Measurements from ENCODE around the gene AHCYL2.
A peak's percentile ranks its signal among the peaks of the same experiment; 100 is the strongest.

Gene AHCYL2

DNA sequence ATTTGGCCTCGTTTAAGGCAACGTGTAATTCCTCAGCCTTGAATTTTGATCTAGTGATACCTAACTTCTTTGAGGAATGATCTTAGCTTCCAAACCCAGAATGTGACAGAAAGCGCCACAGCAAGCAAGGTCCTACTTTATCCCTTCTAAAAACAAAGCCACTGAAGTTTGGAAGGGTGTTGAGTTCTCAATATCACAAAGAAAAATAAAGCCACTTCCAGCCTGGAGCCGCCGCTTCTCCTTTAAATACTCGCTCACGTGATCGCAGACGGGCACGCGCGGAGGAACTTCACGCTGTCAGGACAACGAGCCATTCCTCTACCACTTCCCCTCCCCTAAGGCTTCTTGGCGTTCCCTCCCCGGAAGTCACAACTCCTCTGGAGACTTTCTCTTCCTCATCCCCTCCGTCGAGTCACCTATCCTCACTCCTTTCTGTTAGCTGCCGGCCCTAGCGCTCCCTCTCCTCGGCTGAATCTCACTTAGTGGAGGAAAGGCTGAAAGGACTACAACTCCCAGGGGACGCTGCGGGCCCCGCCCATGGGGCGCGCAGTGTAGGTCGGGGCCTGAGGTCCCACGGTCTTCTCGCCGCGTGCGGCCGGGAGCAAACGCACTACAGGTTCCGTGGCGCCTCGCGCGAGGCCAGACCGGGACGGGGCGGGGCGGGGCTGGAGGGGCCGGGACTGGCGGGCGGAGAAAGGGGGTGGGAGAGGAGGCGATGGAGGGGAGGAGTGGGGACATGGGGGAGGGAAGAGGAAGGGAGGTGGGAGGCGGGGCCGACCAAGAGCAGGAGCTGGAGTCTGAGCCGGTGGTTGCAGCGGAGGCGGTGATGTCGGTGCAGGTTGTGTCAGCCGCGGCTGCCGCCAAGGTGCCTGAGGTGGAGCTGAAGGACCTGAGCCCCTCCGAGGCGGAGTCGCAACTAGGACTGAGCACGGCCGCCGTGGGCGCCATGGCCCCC, at the start of gene AHCYL2:
Gene AHCYL2 (plus strand): TSS at position 780 of the 955 bp plus-strand sequence.
- DNase-seq (ENCODE audit: low read depth in 2 of 2): peak; percentile 95

DNA sequence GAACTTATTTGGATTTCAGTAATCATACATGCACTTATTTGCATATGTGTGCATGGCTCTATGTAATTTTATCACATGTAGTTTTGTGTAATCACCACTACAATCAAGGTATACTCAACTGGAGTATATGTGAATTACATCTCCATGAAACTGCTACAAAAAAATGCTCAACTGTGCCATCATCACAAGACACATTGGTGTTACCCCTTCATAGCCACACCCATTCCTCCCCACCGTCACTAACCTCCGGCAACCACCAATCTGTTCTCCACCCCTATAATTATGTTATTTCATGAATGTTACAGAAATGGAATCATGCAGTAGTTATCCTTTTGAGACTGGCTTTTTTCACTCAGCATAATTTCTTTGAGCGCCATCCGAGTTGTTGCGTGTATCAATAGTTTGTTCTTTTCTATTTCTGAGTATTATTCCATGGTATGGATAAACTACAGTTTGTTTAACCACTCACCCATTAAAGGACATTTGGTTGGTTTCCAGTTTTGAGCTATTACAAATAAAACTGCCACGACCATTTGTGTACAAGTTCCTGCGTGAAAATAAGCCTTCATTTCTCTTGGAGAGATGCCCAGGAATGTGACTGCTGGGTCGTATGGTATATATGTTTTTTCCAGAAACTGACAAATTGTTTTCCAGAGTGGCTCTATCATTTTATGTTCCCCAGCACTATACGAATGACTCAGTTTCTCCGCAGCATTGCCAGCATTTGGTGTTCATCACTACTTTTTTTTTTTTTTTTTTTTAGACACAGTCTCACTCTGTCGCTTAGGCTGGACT, 47.7 kb upstream of the AHCYL2 start:
- no peak for DNase-seq (ENCODE audit: low read depth in 2 of 2)

DNA sequence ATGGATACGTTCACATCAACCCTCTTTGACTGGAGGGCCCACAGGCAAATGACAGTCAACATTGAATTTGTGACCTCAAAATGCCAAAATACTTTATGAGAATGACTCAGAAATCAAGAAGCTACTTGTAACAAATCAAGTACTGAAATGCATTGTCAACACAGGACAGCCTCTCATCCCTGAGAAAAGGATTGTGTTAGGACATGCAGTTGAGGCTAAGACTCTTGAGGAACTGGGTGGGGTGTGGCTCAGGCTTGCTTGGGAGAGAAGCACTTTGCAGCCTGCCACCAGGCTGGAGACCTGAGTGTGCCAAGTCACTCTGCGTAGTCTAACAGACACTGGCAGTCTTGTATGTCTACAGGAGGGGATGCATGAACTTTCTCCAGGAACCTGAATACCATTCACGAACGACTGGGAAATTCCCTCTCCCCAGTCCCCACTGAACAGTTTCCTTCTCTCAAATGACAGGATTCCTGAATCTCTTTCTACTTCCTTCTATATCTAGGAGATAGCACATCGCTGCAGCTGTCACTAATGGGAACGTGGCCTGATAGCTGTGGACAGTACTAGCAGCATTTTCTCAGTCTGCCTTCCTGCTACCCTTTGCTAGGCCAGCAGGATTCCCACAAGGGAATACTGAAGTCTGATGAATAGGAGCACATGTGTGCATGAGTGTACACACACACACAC, 39.7 kb upstream of the AHCYL2 start:
- DNase-seq (ENCODE audit: low read depth in 2 of 2): no peak

DNA sequence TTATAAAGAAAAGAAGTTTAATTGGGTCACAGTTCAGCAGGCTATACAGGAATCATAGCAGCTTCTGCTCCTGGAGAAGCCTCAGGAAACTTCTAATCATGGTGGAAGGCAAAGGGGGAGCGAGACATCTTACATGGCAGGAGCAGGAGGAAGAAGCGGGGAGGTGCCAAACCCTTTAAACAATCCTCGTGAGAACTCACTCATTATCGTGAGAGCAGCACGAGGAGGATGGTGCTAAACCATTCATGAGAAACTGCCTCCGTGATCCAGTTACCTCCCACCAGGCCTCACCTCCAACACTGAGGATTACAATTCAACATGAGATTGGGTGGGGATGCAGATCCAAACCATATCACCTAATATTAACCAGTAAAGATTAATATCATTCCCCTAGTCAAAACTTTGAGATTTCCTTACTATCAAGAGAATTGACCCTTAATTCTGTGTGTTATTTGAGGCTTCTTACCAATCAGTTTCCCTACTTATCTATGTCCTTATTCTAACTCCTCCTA, 38.0 kb upstream of the AHCYL2 start:
- DNase-seq (ENCODE audit: low read depth in 2 of 2): no peak

DNA sequence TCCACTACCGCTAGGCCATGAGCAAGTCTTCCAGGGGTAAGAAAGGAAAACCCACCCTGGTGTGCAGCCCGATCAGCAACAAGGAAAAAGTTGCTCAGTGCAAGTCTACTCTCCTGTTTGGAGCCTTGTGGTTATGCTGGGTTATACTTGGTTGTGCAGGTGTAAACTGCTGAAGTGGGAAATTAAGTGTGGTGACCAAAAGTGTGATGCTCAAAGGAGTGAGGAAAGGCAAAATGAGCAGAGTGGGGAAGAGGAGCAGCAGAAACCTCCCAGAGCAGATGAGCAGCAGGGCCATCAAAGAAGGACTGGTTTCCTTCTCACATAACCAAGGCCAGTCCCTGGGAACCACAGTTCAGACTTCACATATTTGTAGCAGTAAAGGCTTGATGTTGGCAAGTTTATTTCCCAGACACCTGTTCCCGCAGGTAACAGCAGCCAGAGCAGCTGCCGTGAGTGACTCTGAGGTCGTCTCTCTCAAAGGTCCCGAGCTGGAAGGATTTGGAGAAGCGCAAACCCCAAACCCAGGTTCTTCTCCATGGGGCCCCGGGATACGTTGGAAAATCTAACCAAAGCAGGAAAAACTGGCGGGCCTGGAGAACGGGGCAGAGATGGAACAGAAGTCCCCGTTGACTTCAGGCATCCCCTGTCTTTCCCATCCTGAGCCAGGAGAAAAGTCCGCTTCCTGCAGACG, 37.0 kb upstream of the AHCYL2 start:
- no peak for DNase-seq (ENCODE audit: low read depth in 2 of 2)

DNA sequence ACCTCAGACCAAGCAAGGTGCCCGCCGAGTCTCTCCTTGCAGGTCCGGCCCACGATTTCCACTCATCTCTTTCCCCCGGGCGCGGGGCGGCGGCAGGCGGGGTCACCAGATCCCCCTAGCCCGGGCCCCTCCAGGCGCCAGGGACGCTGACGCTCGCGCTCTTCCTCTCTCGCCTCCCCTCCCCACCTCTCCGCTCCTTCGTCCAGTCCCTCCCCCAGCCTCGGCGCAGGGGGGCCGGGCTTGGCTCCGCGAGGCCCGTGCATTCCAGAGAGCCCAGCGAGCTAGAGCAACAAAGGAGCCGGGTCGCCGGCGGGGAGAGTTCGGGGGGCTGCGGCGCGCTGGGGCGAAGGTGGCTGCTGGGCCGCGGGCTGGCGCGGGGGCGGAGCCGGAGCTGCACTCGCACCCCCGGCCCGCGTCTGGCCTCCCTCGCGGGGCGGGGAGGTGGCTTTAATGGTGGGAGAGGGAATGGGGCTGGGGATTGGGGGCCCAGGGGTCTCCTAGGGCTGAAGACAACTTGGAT, 36.4 kb upstream of the AHCYL2 start, which contains the start of gene SMO:
Gene SMO (plus strand): TSS at position 262 of the 520 bp plus-strand sequence. CDS start 519 bp downstream, outside the sequence.
- DNase-seq (ENCODE audit: low read depth in 2 of 2): no peak

DNA sequence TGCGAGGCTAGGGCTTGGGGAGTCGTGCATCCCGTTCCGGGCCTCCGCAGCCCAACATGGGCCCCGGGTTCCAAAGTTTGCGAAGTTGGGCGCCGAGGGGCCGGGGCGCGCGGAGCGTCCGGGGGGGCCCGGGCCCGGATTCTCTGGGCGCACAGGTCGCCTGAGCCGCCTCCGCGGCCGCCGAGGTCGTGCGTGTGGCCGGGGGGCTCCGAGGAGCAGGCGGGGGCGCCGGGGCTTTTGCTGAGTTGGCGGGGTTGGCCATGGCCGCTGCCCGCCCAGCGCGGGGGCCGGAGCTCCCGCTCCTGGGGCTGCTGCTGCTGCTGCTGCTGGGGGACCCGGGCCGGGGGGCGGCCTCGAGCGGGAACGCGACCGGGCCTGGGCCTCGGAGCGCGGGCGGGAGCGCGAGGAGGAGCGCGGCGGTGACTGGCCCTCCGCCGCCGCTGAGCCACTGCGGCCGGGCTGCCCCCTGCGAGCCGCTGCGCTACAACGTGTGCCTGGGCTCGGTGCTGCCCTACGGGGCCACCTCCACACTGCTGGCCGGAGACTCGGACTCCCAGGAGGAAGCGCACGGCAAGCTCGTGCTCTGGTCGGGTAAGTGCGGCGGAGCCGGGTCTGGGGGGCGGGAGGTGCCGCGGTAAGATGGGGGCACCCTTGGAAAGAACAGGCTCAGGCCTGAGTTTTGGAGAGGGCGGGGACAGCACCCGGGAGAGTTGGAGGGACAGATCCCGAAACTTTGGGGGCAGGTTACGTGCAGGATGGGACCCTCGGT, 35.8 kb upstream of the AHCYL2 start:
- no peak for DNase-seq (ENCODE audit: low read depth in 2 of 2)

DNA sequence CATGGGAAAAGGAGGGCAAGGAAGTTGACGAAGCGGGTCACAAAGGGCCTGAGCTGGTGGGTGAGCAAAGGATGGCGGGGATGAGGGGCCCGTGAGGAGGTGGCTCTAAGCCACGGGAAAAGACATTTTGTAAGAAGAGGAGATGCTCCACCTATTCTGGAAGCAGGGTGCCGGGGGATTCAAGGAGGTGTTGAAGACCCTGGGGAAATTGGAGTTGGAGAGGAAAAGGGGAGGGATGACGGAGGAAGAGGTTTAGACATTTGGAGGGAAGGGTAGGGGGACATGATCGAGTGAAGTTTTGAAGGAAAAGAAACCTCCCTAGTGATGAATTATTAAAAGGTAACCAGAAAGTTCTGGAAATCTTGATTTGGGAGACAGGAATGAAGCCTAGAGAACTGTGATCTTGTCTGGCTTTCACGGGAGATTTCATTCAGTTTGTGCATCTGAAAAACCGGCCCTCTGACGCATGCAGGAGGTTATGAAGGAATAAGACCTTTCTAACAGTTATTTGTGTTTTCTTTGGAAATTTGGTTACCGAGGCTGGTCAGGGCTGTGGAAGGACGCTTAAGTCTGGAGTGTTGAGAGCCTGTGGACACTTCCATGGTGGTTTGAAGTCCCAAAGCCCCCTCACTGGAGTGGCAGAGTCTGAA, 35.0 kb upstream of the AHCYL2 start:
- DNase-seq (ENCODE audit: low read depth in 2 of 2): no peak

DNA sequence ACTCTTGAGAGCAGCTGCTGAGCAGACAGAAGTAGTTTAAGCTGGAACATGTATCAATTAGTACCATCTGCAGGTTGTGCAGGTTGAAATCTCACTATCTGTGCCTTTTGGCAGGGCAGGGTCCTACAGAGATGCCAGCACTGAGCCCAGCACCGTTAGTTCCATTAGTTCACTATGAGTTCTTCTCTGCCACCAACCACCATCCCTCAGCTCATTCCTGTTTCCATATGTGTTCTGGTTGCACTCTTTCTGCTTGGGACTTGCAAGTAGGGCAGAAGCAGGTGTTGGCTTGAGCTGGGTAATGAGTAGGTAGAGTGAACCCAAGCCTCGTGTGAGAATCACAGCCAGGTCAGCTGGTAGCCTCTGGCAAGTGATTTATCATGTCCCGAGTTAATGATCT, 33.6 kb upstream of the AHCYL2 start:
- no peak for DNase-seq (ENCODE audit: low read depth in 2 of 2)

DNA sequence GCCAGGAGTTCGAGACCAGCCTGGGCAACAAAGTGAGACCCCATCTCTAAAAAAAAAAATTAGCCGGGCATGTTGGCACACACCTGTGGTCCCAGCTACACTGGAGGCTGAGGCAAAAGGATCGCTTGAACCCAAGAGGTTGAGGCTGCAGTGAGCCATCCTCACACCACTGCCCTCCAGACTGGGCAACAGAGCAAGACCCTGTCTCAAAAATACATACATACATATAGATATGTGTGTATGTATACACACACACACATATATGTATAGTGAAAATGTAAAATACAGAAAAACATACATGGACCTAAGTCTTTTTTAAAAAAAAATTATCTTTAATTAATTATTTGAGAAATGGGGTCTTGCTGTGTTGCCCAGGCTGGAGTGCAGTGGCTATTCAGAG, 30.9 kb upstream of the AHCYL2 start:
- no peak for DNase-seq (ENCODE audit: low read depth in 2 of 2)

DNA sequence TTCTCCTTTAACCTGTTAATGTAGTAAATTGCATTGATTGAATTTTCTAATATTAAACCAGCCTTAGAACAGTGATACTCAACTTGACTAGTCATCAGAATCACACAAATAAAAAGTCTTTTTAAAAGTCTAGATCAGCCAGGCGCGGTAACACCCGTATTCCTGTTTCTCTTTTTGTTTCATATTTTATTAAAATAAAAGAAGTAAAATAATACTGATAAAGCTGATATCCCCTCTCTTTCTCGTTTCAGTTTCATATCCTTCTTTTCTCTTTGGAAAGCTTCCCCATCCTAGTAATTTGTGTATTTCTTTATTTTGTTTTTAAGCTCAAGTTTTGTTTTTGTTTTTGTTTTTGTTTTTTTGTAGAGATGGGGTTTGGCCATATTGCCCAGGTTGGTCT, 27.1 kb upstream of the AHCYL2 start:
- DNase-seq (ENCODE audit: low read depth in 2 of 2): no peak

DNA sequence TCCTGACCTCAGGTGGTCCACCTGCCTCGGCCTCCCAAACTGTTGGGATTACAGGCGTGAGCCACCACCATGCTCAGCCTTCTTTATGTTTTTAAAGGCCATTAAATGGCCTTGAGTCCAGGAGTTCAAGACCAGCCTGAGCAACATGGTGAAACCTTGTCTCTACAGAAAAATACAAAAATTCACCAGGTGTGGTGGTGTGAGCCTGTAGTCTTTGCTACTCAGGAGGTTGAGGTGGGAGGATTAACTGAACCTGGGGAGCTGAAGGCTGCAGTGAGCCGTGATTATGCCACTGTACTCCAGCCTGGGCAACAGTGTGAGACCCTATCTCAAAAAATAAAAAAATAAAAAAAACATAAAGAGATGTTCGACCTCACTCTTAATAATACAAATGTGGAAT, 25.4 kb upstream of the AHCYL2 start:
- no peak for DNase-seq (ENCODE audit: low read depth in 2 of 2)

DNA sequence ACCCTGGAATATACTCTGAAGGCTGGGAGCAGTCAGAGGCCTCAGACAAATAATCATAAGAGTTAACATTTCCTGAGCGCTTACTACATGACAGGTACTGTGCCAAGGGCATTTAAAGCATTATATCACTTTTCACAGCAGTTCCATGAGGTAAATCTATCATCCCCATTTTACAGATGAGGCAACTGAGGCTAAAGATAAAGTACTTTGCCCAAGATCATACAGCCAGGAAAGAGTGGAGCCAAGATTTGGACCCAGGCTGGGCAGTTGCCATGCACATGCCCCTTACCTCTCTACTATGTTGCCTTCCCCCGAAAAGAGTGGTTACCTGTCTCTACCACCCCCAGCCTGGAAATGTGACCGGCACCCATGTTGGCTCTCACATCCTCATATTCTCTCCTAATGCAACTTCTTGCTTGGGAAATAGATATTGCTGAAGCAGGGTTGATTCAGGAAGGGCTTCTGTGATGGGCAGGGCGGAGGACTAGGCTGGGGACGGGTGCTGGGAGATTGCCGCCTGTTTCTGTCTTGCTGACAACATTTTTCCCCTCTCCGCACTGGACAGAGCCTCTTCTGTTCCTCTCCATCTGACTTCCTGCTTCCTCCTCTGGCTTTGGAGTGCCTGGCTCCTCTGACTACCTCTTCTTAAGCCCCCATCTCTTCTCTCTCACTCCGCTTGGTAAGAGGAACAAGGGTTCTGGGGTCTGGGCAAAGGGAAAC, 22.6 kb upstream of the AHCYL2 start:
- DNase-seq (ENCODE audit: low read depth in 2 of 2): no peak

DNA sequence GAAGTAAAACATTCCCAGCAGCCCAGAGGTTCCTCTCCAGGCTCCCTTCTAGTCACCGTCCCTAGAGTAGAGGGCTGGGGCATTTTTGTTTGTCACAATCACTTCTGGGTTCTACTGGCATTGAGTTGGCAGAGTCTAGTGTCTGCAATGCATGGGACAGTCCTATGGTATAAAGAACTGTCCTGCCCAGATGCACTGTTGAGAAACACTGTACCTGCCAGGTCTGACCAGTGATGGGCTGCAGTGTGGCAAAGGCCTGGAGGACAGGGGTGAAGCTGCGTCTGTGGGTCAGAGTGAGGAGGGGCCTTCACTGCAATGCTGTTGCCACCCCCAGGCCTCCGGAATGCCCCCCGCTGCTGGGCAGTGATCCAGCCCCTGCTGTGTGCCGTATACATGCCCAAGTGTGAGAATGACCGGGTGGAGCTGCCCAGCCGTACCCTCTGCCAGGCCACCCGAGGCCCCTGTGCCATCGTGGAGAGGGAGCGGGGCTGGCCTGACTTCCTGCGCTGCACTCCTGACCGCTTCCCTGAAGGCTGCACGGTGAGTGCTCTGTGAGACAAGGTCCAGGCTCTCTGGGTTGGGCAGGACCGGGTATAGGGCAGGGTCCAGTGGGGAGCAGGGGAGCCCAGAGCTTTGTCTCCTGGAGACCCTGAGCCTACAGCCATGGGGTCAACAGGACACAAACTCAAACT, 21.6 kb upstream of the AHCYL2 start:
- DNase-seq (ENCODE audit: low read depth in 2 of 2): no peak

DNA sequence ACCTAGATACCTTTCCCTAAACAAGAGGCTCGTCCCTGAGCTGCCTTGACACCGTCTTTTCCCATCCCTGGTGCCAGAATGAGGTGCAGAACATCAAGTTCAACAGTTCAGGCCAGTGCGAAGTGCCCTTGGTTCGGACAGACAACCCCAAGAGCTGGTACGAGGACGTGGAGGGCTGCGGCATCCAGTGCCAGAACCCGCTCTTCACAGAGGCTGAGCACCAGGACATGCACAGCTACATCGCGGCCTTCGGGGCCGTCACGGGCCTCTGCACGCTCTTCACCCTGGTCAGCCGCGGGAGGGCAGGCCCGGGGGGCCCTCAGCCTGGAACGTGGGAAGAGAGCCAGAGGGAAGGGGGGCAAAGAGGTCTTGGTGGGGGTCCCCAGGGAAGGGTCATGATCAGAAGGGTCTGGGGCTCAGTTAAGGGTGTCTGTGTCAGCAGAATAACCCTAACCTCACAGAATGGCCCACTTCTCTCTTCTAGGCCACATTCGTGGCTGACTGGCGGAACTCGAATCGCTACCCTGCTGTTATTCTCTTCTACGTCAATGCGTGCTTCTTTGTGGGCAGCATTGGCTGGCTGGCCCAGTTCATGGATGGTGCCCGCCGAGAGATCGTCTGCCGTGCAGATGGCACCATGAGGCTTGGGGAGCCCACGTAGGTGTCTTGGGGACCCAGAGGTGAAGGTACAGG, 19.6 kb upstream of the AHCYL2 start:
- DNase-seq (ENCODE audit: low read depth in 2 of 2): no peak

DNA sequence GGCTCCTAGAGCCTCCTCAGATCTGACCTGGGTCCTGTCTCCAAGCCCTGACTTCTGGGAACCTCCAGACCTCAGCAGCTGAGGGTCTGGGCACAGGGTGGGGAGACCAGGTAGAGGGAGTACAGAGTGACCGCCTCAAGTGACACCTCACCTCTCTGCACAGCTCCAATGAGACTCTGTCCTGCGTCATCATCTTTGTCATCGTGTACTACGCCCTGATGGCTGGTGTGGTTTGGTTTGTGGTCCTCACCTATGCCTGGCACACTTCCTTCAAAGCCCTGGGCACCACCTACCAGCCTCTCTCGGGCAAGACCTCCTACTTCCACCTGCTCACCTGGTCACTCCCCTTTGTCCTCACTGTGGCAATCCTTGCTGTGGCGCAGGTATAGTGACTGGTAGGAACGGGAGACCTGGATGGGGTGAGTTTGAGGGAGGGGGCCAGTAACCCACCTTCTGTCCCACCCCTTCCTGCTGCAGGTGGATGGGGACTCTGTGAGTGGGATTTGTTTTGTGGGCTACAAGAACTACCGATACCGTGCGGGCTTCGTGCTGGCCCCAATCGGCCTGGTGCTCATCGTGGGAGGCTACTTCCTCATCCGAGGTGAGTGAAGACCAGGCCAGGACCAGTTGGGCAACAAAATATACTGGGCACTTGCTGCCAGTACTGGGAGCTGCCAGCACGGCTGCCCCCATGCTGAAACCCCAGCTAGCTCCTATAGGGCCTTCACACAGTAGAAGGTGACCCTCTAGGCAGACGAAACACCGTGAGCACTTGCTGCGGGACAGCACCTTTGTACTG, 18.6 kb upstream of the AHCYL2 start:
- no peak for DNase-seq (ENCODE audit: low read depth in 2 of 2)

DNA sequence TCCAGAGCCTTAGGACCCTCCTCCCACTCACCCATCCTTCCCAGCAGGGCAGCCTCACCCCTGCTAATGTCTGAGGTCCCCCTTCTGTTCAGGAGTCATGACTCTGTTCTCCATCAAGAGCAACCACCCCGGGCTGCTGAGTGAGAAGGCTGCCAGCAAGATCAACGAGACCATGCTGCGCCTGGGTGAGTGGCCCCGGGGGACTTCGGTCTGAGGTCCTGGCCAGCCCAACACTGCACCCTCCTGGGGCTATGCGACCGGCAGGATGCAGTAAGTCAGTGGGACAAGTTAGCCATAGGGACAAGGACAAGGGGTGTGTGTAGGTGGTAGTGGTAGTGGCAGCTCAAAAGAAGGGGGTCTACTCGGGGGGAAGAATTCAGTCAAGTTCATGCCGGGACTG, 16.2 kb upstream of the AHCYL2 start:
- DNase-seq (ENCODE audit: low read depth in 2 of 2): no peak

Data from stimulated activated CD8-positive, alpha-beta memory T cell treated with anti-CD3 and anti-CD28 coated beads, Interleukin-7, amount 100 ng/mL, for 1 hour (primary cell).